GM23338 (cell line): ENCODE measurements around the gene SLC26A1. TPM values are rescaled to one million over a fixed set of nuclear protein-coding genes. Genes with fewer than 3 reads are reported as not detected.
A peak's percentile ranks its signal among the peaks of the same experiment; 100 is the strongest.

Source experiments
- ATAC-seq: fragments of 200-7000 bp; cut with Tn5 transposase; 3 replicates; pipeline ENCODE4 v1.9.1; 2020
- DNase-seq: peaks from one replicate; pipeline ENCODE4 v3.0.0-alpha.2; 2015; ENCODE audit warnings: low spot score
- H2AFZ ChIP-seq: fragments of 200-600 bp; sonication (generic); 2 replicates; pipeline ENCODE4 v1.8.0; 2016; ENCODE audit warnings: antibody characterized with exemption, mild to moderate bottlenecking, moderate library complexity
- H3F3A ChIP-seq: fragments of 200-600 bp; sonication (generic); replicated peaks from 2 replicates; pipeline ENCODE4 v1.8.0; 2017; ENCODE audit warnings: antibody characterized with exemption, mixed run types, low read depth
- H3K27ac ChIP-seq: fragments of 200-600 bp; sonication (generic); 2 replicates; pipeline ENCODE4 v1.6.1; 2016; ENCODE audit warnings: low read depth
- H3K27me3 ChIP-seq: fragments of 200-600 bp; sonication (generic); 2 replicates; pipeline ENCODE4 v1.8.0; 2016; ENCODE audit warnings: mild to moderate bottlenecking, mixed run types, moderate library complexity; ENCODE audit not compliant: insufficient read depth
- H3K36me3 ChIP-seq: fragments of 200-600 bp; sonication (generic); 2 replicates; pipeline ENCODE4 v1.8.0; 2016; ENCODE audit warnings: mild to moderate bottlenecking; ENCODE audit not compliant: insufficient read depth
- H3K4me1 ChIP-seq: fragments of 200-600 bp; sonication (generic); 2 replicates; pipeline ENCODE4 v1.8.0; 2016; ENCODE audit warnings: mild to moderate bottlenecking, moderate library complexity; ENCODE audit not compliant: insufficient read depth
- H3K4me2 ChIP-seq: fragments of 200-600 bp; sonication (generic); 2 replicates; pipeline ENCODE4 v1.7.1; 2017; ENCODE audit warnings: mixed run types
- H3K4me3 ChIP-seq: fragments of 200-600 bp; sonication (generic); 2 replicates; pipeline ENCODE4 v1.6.1; 2016; ENCODE audit warnings: mixed run types
- H3K79me2 ChIP-seq: fragments of 200-600 bp; sonication (generic); replicated peaks from 2 replicates; pipeline ENCODE4 v1.8.0; 2017; ENCODE audit warnings: mild to moderate bottlenecking; ENCODE audit not compliant: insufficient read depth
- H3K9me2 ChIP-seq: fragments of 200-600 bp; sonication (generic); 2 replicates; pipeline ENCODE4 v1.8.0; 2017; ENCODE audit not compliant: insufficient read depth
- H4K20me1 ChIP-seq: fragments of 200-600 bp; sonication (generic); replicated peaks from 2 replicates; pipeline ENCODE4 v1.8.0; 2017; ENCODE audit warnings: mild to moderate bottlenecking; ENCODE audit not compliant: insufficient read depth
- H3K27ac Mint-ChIP-seq: 2 replicates; pipeline ENCODE4 v1.8.0; 2020; ENCODE audit warnings: inconsistent platforms, mild to moderate bottlenecking, moderate library complexity, mixed read lengths
- H3K27me3 Mint-ChIP-seq: 3 replicates; pipeline ENCODE4 v1.8.0; 2022; ENCODE audit warnings: low read depth, mild to moderate bottlenecking, moderate library complexity, mixed read lengths, inconsistent platforms; ENCODE audit not compliant: insufficient read depth, poor library complexity
- H3K36me3 Mint-ChIP-seq: 3 replicates; pipeline ENCODE4 v1.8.0; 2021; ENCODE audit warnings: low read depth, mild to moderate bottlenecking, inconsistent platforms, moderate library complexity, mixed read lengths
- H3K4me1 Mint-ChIP-seq: 3 replicates; pipeline ENCODE4 v1.8.0; 2020; ENCODE audit warnings: mild to moderate bottlenecking, inconsistent platforms, mixed read lengths
- H3K4me3 Mint-ChIP-seq: 3 replicates; pipeline ENCODE4 v1.8.0; 2021; ENCODE audit warnings: moderate library complexity, mild to moderate bottlenecking, inconsistent platforms, mixed read lengths
- H3K9me3 Mint-ChIP-seq: 3 replicates; pipeline ENCODE4 v1.8.0; 2020; ENCODE audit warnings: moderate library complexity, mild to moderate bottlenecking, inconsistent platforms, mixed read lengths
- CTCF ChIP-seq, 2 experiments: fragments of 200-600 bp in 1 of 2; sonication (generic) in 1 of 2; conservative IDR thresholded peaks; 2 replicates each; pipeline versions ENCODE4 v1.5.1 to v1.6.1; 2016 to 2017; ENCODE audit warnings: antibody characterized with exemption in 2 of 2, low read depth in 2 of 2, mild to moderate bottlenecking in 2 of 2, moderate library complexity in 1 of 2
- ETS1 ChIP-seq: IDR thresholded peaks from 2 replicates; pipeline ENCODE4 v1.6.1; 2016; ENCODE audit warnings: antibody characterized with exemption
- STAT1 ChIP-seq: IDR thresholded peaks from one replicate; pipeline ENCODE4 v1.6.1; 2016; ENCODE audit warnings: antibody characterized with exemption; ENCODE audit not compliant: unreplicated experiment
- polyA plus RNA-seq: library from polyadenylated mRNA; unstranded; fragments of >200 nt; fragmentation: Nextera tagmentation; extraction: Ambion mirVana; gene quantifications from 2 replicates; pipeline ENCODE4 v1.2.1, GENCODE V29; 2016
- total RNA-seq: library from RNA; depleted of rRNA; stranded (reverse); fragments of >200 nt; shearing (Covaris generic); gene quantifications from 2 replicates; pipeline ENCODE4 v1.2.3, GENCODE V29; 2014
- TF ChIP-seq, protein P1 (sequence below): fragments of 250-450 bp; sonication (Bioruptor Pico); IDR thresholded peaks from 2 replicates; pipeline ENCODE4 v1.5.0; 2020; ENCODE audit warnings: mild to moderate bottlenecking, moderate library complexity

Gene SLC26A1
- total and polyA plus RNA-seq, 2 experiments from 2014 or later: 0.10 to 0.27 TPM

- no peak overlapping the region for H3K4me2 ChIP-seq
- H3K4me1 Mint-ChIP-seq: peaks cover 5% of the 10 kb centered on the region; the same call in 2 of the 3 replicates
Observed at GRCh38 chr4:1015179-1015578, 22.0 kb upstream of the SLC26A1 start.

More at GRCh38 chr4:1015179-1015578, 22.0 kb upstream of the SLC26A1 start:
- Histone ChIP-seq H3K36me3 (no peaks in the 10 kb centered on the region), H3K27ac (no peak overlapping the region), H3K9me2 (no peaks in the 10 kb centered on the region), H4K20me1 (peaks cover 6% of the 10 kb centered on the region; the same call in 1 of the 2 replicates), H3K4me1 (no peaks in the 10 kb centered on the region; the same call in 1 of the 2 replicates), H3K79me2 (0 out of 2 replicates have a peak, but pooled peaks cover 3% of the 10 kb centered on the region), H3K4me3 (no peak overlapping the region), H3F3A (0 out of 2 replicates have a peak, but pooled peaks cover 5% of the 10 kb centered on the region), H2AFZ (no peak overlapping the region), H3K27me3 (peaks cover 10% of the 10 kb centered on the region)
- Mint-ChIP-seq H3K36me3 (no peaks in the 10 kb centered on the region; the same call in 2 of the 3 replicates), H3K27ac (no peak overlapping the region), H3K27me3 (peaks cover 13% of the 10 kb centered on the region), H3K4me3 (no peak overlapping the region), H3K9me3 (no peaks in the 10 kb centered on the region)
- TF ChIP-seq, protein P1, sequence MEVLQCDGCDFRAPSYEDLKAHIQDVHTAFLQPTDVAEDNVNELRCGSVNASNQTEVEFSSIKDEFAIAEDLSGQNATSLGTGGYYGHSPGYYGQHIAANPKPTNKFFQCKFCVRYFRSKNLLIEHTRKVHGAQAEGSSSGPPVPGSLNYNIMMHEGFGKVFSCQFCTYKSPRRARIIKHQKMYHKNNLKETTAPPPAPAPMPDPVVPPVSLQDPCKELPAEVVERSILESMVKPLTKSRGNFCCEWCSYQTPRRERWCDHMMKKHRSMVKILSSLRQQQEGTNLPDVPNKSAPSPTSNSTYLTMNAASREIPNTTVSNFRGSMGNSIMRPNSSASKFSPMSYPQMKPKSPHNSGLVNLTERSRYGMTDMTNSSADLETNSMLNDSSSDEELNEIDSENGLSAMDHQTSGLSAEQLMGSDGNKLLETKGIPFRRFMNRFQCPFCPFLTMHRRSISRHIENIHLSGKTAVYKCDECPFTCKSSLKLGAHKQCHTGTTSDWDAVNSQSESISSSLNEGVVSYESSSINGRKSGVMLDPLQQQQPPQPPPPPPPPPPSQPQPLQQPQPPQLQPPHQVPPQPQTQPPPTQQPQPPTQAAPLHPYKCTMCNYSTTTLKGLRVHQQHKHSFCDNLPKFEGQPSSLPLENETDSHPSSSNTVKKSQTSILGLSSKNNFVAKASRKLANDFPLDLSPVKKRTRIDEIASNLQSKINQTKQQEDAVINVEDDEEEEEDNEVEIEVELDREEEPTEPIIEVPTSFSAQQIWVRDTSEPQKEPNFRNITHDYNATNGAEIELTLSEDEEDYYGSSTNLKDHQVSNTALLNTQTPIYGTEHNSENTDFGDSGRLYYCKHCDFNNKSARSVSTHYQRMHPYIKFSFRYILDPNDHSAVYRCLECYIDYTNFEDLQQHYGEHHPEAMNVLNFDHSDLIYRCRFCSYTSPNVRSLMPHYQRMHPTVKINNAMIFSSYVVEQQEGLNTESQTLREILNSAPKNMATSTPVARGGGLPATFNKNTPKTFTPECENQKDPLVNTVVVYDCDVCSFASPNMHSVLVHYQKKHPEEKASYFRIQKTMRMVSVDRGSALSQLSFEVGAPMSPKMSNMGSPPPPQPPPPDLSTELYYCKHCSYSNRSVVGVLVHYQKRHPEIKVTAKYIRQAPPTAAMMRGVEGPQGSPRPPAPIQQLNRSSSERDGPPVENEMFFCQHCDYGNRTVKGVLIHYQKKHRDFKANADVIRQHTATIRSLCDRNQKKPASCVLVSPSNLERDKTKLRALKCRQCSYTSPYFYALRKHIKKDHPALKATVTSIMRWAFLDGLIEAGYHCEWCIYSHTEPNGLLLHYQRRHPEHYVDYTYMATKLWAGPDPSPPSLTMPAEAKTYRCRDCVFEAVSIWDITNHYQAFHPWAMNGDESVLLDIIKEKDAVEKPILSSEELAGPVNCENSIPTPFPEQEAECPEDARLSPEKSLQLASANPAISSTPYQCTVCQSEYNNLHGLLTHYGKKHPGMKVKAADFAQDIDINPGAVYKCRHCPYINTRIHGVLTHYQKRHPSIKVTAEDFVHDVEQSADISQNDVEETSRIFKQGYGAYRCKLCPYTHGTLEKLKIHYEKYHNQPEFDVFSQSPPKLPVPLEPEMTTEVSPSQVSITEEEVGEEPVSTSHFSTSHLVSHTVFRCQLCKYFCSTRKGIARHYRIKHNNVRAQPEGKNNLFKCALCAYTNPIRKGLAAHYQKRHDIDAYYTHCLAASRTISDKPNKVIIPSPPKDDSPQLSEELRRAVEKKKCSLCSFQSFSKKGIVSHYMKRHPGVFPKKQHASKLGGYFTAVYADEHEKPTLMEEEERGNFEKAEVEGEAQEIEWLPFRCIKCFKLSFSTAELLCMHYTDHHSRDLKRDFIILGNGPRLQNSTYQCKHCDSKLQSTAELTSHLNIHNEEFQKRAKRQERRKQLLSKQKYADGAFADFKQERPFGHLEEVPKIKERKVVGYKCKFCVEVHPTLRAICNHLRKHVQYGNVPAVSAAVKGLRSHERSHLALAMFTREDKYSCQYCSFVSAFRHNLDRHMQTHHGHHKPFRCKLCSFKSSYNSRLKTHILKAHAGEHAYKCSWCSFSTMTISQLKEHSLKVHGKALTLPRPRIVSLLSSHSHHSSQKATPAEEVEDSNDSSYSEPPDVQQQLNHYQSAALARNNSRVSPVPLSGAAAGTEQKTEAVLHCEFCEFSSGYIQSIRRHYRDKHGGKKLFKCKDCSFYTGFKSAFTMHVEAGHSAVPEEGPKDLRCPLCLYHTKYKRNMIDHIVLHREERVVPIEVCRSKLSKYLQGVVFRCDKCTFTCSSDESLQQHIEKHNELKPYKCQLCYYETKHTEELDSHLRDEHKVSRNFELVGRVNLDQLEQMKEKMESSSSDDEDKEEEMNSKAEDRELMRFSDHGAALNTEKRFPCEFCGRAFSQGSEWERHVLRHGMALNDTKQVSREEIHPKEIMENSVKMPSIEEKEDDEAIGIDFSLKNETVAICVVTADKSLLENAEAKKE (CRISPR knock-in tag): no peak
- TF ChIP-seq CTCF (conservative IDR thresholded peaks at IDR 0.05; ENCODE audit: low read depth in 2 of 2): peak in 1 of 2 experiments; percentile 21; a peak in 1 of 4 replicates
- no peak for TF ChIP-seq STAT1
- TF ChIP-seq ETS1: no peak
- no peak for ATAC-seq
- DNase-seq: no peak
